GM12878 (cell line): Measurements from ENCODE around the gene GPATCH11. TPM values are rescaled to one million over a fixed set of nuclear protein-coding genes. Genes with fewer than 3 reads are reported as not detected.

Experiments used
- ATF2 ChIP-seq: IDR thresholded peaks from 2 replicates; pipeline ENCODE4 v1.6.1; 2012; ENCODE audit warnings: low read length, inconsistent platforms
- BRCA1 ChIP-seq: IDR thresholded peaks from 2 replicates; pipeline ENCODE4 v1.6.1; 2011; ENCODE audit warnings: low read depth, low read length, improper control_type of control experiment
- E2F4 ChIP-seq: IDR thresholded peaks from 2 replicates; pipeline ENCODE4 v1.6.1; 2012; ENCODE audit warnings: low read depth, low read length, improper control_type of control experiment
- ESRRA ChIP-seq: IDR thresholded peaks from 2 replicates; pipeline ENCODE4 v1.6.1; 2012; ENCODE audit warnings: mild to moderate bottlenecking, low read length, improper control_type of control experiment
- FOXK2 ChIP-seq: fragments of 450-650 bp; IDR thresholded peaks from 2 replicates; pipeline ENCODE4 v1.6.1; 2017; ENCODE audit warnings: mild to moderate bottlenecking, moderate library complexity
- HDAC2 ChIP-seq: fragments of 200-600 bp; sonication (generic); IDR thresholded peaks from 2 replicates; pipeline ENCODE4 v1.6.1; 2017
- MTA3 ChIP-seq: IDR thresholded peaks from 2 replicates; pipeline ENCODE4 v1.6.1; 2012; ENCODE audit warnings: low read length, inconsistent platforms, borderline replicate concordance
- MYB ChIP-seq: fragments of 150-350 bp; IDR thresholded peaks from 2 replicates; pipeline ENCODE4 v1.6.1; 2014; ENCODE audit warnings: mild to moderate bottlenecking, low read depth, low read length, borderline replicate concordance
- POLR2A ChIP-seq: IDR thresholded peaks from 2 replicates; pipeline ENCODE4 v1.6.1; 2011; ENCODE audit warnings: low read depth, mild to moderate bottlenecking, low read length
- POLR2AphosphoS5 ChIP-seq: IDR thresholded peaks from 2 replicates; pipeline ENCODE4 v1.6.1; 2011; ENCODE audit warnings: mild to moderate bottlenecking, low read length, inconsistent platforms
- TCF7 ChIP-seq: IDR thresholded peaks from 2 replicates; pipeline ENCODE4 v1.6.1; 2014; ENCODE audit warnings: antibody characterized with exemption, borderline replicate concordance
- ZBTB33 ChIP-seq: fragments of 450-650 bp; IDR thresholded peaks from 2 replicates; pipeline ENCODE4 v1.6.1; 2017; ENCODE audit warnings: mild to moderate bottlenecking
- ZNF24 ChIP-seq: fragments of 450-650 bp; IDR thresholded peaks from 2 replicates; pipeline ENCODE4 v1.6.1; 2017; ENCODE audit warnings: antibody characterized with exemption, mild to moderate bottlenecking
- polyA plus RNA-seq, 11 experiments: library from polyadenylated mRNA; depleted of rRNA in 4 of 11; unstranded in 6 of 11; stranded (reverse) in 5 of 11; fragments of >200 nt; fragmentation: Nextera tagmentation in 4 of 11; fragmentation: Illumina TruSeq in 1 of 11; extraction: Ambion mirVana in 4 of 11; extraction: Trizol in 1 of 11; gene quantifications; 1 replicate in 1 of 11; 2 replicates in 10 of 11; pipeline versions ENCODE4 v1.2.1 to v1.2.3, GENCODE V29; 2011 to 2016; ENCODE audit warnings: inconsistent platforms in 2 of 11, missing spikeins in 2 of 11, low read depth in 1 of 11
- total RNA-seq, 4 experiments: library from RNA; depleted of rRNA in 3 of 4; stranded (reverse); fragments of >200 nt in 3 of 4; fragmentation: Illumina TruSeq in 1 of 4; extraction: Trizol in 1 of 4; gene quantifications; 2 replicates each; pipeline versions ENCODE4 v1.2.1 to v1.2.3, GENCODE V29; 2013 to 2021

GPATCH11 gene
- total and polyA plus RNA-seq, 10 of the 15 experiments (the other 5 are each of a cell fraction or from before 2014, with no cell fraction given), result 11.5 to 31.8 (median 16.5) TPM

DNA sequence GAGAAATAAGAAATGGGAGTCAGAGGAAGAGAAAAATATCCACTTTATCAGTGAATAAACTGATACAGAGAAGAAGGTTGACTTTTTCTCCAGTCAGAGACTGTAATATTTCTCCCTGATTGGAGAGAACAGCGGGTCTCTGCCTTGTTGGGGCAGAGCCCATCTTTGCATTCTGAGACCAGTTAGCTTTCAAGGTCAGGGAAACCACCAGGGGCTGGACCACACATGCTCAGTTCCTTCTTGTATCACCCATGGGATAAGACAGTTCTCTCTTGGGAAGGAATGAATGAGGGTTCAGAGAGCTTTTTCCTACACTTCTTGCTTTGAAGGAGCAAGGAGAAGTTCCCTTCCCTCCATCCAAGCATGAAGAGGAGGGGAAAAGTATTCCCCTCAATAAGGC lies 12.2 kb downstream of the GPATCH11 start (continued):
- no peak for TF ChIP-seq ZNF24
- TF ChIP-seq ATF2, result 0 out of 2 replicates have a peak, but pooled peaks have one; percentile 22
- TF ChIP-seq MYB, result no peak
- TF ChIP-seq FOXK2, result no peak
- no peak for TF ChIP-seq E2F4
- TF ChIP-seq BRCA1, result no peak
- TF ChIP-seq POLR2A, result 0 out of 2 replicates have a peak, but pooled peaks have one; percentile 40
- no peak for TF ChIP-seq HDAC2
- TF ChIP-seq ZBTB33, result no peak
- TF ChIP-seq POLR2AphosphoS5, result peak; percentile 47; the same call in 1 of the 2 replicates
- TF ChIP-seq ESRRA, result no peak
- no peak for TF ChIP-seq TCF7
- no peak for TF ChIP-seq MTA3
